ENCODE results near the gene VSIR.

VSIR gene

DNA sequence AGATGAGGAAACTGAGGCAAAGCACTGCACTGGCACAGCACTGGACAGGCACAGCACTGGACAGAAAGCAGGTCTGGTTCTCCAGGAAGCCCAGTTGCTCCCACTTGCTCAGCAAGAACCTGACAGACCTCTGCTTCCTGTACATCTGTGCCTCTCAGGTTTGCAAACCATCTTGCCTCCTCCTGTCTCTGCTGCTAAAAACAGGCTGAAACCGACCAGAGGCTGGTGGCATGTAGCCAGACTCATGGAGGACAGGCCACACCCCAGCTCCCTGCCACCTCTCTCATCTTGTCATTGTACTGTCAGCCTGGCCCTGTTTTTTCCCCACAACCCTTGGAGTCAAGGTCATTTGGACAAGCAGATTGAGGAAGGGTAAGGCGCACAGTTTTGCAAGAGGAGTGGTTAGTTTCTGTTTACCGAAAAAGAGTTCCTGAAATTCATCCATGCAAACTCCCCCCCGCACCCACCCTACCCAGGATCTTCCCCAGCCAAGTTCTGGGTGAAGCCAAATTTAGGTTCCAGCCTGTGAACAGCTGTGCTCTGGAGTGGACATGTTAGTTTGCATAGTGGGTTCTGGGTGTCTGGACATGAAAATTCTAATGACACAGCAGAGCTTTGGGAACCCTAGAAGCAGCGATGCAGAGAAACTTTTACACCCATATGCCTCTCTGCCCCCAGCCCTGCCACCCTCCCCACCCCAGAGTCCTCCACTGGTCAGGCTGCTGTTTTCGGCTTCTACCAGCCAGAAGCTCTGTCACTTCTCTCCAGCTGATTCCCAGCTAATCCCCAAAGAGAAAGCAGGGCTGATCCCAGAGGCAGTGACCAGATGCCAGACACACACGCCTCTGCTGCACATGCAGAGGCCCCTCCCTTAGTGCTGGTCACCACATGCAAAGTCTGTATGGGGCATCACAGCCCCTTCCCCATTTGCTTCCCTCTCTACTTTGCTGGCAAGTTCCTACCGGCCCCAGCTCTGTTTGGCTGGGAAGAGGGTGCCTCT, 45.3 kb downstream of the VSIR start:
- Mint-ChIP-seq H3K4me1 (peaks cover 95% of the 10 kb centered on the region), H3K36me3 (peaks cover 7% of the 10 kb centered on the region), H3K9me3 (no peaks in the 10 kb centered on the region), H3K4me3 (peak overlapping the region; percentile 67), H3K27ac (peak overlapping the region; percentile 96)
- ATAC-seq, result peak; percentile 49
- DNase-seq (ENCODE audit: low spot score in 2 of 2), result peak in 1 of 2 donors; percentile 72

DNA sequence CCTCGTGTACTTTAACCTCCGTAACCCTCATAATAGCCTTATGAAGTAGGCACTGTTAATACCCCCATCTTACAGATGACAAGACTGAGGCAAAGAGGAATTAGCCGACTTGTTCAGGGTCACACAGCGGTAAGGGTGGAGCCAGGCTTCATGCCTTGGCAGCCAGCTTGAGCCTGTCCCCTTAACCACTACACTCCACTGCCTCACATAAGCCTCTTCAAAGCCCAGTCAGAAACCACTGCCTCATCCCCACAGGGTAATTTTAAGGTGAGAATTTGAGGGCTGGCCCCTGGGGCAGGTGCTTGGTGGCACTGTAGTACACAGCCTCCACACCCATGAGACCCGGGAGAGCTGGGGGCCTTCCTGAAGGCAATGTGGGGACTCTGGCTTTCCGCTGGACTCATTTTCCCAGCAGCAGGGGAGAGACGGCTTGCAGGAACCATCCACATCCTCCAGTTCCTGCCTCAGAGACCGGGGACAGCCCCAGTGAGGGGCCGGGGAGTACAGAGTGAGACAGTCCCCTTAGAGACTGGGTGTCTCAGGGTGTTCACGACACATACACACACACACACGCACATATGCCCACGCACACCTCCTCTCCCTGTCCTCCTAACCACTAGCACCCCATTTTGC, 46.1 kb downstream of the VSIR start:
- ATAC-seq (peak; percentile 59), DNase-seq (ENCODE audit: low spot score in 2 of 2) (peak in 1 of 2 donors; percentile 75)
- Mint-ChIP-seq H3K4me1 (peaks cover 95% of the 10 kb centered on the region), H3K4me3 (peak overlapping the region; percentile 67), H3K36me3 (peaks cover 7% of the 10 kb centered on the region), H3K9me3 (no peaks in the 10 kb centered on the region), H3K27ac (peak overlapping the region; percentile 96)

- peak overlapping the region; percentile 67 for H3K4me3 Mint-ChIP-seq
- peak in 1 of 2 donors; percentile 64 for DNase-seq (ENCODE audit: low spot score in 2 of 2)
- H3K4me1 Mint-ChIP-seq, result peaks cover 95% of the 10 kb centered on the region
- ATAC-seq, result peak; percentile 52
- H3K27ac Mint-ChIP-seq, result peak overlapping the region; percentile 96
- no peaks in the 10 kb centered on the region for H3K9me3 Mint-ChIP-seq
- H3K36me3 Mint-ChIP-seq, result peaks cover 7% of the 10 kb centered on the region
These were observed 46.7 kb downstream of the VSIR start for GRCh38 chr10:71726580-71727104.

DNA sequence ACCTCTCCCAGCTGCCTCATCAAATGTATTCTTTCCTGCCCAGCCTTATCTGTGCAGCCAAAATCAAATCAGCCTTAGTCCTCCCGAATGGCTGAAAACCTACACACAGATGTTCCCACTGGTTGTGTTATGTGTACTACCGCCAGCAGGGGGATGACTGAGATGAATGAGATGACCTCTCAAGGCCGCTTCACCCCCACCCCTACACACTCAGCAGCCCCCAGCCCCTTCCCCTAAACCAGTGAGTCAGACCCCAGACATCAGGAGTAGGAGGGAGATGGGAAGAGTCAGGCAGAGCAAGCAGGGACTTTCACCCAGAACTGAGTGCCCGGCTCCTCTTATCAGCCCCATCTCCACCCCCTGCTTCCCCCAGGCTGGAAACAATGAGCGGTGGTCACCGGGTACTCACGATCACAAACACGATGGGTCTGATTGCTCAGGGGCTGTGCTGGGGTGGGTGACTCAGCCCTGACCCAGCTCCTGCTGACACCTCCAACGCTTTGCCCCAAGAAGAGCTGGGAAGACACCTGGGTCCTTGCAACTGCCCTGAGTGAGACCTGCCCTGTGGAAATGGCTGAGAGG, 47.2 kb downstream of the VSIR start:
- peaks cover 7% of the 10 kb centered on the region for H3K36me3 Mint-ChIP-seq
- no peaks in the 10 kb centered on the region for H3K9me3 Mint-ChIP-seq
- peak overlapping the region; percentile 67 for H3K4me3 Mint-ChIP-seq
- DNase-seq (ENCODE audit: low spot score in 2 of 2), result peak; percentile 61 to 85
- peak overlapping the region; percentile 96 for H3K27ac Mint-ChIP-seq
- ATAC-seq, result peak; percentile 84
- H3K4me1 Mint-ChIP-seq, result peaks cover 94% of the 10 kb centered on the region

DNA sequence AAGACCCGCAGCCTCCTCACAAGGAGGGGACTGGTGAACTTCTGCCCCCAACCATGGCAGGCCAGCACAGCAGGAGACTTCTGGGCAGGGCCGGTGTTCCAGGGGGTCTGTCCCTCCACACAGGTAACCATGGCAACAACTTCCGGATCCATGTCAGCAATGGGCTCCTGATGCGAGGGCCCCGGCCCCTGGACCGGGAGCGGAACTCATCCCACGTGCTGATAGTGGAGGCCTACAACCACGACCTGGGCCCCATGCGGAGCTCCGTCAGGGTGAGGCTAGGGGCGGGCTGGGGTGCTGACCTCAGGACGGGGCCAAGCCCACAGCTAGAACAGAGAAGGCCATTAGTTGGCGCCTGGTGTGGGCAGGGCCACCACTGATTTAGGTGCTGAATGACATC, 48.1 kb downstream of the VSIR start:
- no peak for ATAC-seq
- DNase-seq (ENCODE audit: low spot score in 2 of 2), result no peak
- H3K9me3 Mint-ChIP-seq, result no peaks in the 10 kb centered on the region
- peak overlapping the region; percentile 96 for H3K27ac Mint-ChIP-seq
- H3K36me3 Mint-ChIP-seq, result peaks cover 7% of the 10 kb centered on the region
- peak overlapping the region; percentile 67 for H3K4me3 Mint-ChIP-seq
- peaks cover 91% of the 10 kb centered on the region for H3K4me1 Mint-ChIP-seq

GRCh38 chr10:71724539-71724938, 48.8 kb downstream of the VSIR start:
- Mint-ChIP-seq H3K4me1 (peaks cover 89% of the 10 kb centered on the region), H3K4me3 (no peak overlapping the region), H3K9me3 (no peaks in the 10 kb centered on the region), H3K27ac (peak overlapping the region; percentile 96), H3K36me3 (peaks cover 7% of the 10 kb centered on the region)
- DNase-seq (ENCODE audit: low spot score in 2 of 2), result no peak
- ATAC-seq, result no peak

DNA sequence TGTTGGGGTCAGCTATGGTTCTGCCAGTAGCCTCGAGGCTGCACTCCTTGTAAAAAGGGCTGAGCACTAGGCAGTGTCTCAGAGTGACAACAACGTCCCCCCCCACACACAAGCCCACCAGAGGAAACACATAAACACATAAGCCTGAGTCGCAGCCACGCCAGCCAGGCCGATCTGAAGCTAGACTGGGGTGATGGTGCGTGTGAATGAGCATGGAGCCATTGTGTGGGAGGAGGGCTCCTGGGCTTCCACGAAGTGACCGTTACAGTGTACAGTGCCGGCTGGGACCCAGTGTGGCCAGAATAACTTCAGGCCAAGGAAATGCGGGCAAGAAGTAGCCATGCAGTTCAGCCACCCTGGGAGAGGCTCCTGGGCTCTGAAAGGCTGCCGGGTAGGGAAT, 50.0 kb downstream of the VSIR start:
- no peaks in the 10 kb centered on the region for H3K9me3 Mint-ChIP-seq
- DNase-seq (ENCODE audit: low spot score in 2 of 2), result no peak
- peak overlapping the region; percentile 8 for H3K4me3 Mint-ChIP-seq
- peaks cover 79% of the 10 kb centered on the region for H3K4me1 Mint-ChIP-seq
- H3K36me3 Mint-ChIP-seq, result peaks cover 7% of the 10 kb centered on the region
- no peak for ATAC-seq
- H3K27ac Mint-ChIP-seq, result peak overlapping the region; percentile 96

DNA sequence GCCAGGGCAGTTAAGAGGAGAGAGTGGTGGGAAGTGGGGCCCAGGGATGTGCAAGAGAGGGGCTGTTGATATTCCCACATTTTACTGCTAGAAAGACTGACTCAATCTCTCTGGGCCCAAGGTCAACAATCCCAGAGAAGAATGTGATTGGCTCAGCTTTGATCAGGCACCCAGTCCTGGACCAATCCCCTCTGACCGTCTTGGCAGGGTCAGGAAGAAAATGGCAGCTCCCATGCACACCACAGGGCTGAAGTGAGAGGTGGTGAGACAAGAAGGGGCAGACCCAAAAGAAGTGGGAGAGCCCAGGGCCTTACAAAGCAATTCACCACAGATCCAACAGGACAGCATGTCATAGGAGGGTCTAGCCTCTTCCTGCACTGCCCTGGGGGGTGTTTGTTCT, 50.5 kb downstream of the VSIR start:
- Mint-ChIP-seq H3K4me3 (no peak overlapping the region), H3K27ac (peak overlapping the region; percentile 96), H3K9me3 (no peaks in the 10 kb centered on the region), H3K36me3 (peaks cover 7% of the 10 kb centered on the region), H3K4me1 (peaks cover 74% of the 10 kb centered on the region)
- no peak for ATAC-seq
- no peak for DNase-seq (ENCODE audit: low spot score in 2 of 2)

DNA sequence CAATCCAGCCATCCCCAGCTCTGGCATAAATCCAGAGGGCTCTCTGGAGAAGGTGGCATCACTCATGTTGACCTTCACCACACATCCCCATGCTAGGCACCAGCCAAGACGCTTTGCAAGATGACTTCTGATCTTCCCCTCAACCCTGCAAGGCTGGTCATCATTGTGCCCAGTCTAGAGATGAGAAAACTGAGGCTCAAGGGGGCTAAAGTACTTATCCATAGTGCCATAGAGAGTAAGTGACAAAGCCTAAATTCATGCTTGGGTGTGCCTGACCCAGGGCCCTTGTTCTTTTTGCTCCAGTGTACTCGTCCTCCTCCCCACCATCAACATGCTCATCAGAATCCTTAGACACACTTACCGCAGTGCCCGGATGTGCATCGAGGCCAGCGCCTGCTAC, 52.0 kb downstream of the VSIR start:
- ATAC-seq (no peak), DNase-seq (ENCODE audit: low spot score in 2 of 2) (no peak)
- Mint-ChIP-seq H3K36me3 (peaks cover 4% of the 10 kb centered on the region), H3K9me3 (no peaks in the 10 kb centered on the region), H3K4me1 (peaks cover 60% of the 10 kb centered on the region), H3K27ac (peak overlapping the region; percentile 96), H3K4me3 (no peak overlapping the region)

DNA sequence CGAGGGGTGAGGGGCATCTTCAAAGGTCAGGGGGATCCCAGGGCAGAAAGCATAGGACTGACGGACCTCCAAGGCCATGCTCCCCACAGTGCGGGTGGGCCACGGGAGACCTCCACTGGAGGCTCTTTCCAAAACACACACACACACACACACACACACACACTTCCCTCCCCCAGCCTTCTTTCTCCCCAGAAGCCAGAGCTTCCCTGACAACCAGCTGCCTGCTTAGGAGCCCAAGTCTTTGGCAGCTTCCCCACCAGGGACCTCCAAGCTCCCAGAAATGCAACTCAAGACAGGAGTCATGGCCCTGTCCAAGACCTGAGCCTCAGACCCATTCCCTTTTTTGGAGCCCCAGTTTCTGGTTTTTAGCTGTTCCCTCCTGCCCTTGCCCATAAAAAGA, 53.0 kb downstream of the VSIR start:
- H3K9me3 Mint-ChIP-seq, result no peaks in the 10 kb centered on the region
- DNase-seq (ENCODE audit: low spot score in 2 of 2) (no peak), ATAC-seq (no peak)

DNA sequence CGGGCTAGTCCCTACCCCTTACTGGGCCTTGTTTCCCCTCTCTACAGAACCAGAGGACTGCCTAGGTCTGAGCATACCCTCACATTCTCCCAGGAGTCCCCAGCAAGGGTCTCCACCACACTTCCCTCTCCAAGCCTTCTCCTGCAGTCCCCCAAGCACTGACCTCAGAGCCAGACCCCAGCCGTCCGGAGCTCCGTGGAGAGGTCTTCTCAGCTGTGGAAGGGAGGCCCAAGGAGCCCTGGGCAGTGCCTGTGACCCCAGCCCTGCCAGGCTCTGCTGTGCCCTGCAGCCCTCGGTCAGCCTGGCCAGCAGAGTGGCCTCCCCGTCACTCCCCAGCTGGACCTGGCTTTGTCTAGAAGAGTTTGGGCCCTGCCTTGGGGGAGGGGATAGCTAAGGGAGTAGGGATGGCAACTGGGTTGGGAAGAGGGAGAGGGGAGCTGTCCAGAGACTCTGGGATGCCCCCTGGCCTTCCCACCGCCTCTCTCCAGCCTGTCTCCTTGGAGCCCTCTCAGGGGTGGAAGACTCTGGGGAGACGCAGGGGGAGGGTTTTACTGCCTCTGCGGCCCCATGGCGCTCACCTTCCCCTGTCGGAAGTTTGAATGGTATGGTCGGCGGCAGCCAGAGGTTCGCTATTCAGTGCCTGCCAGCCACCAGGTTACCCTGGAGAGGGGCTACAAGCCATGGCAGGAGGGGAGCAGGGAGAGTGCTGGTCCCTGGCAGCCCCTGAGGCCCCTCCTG, 53.7 kb downstream of the VSIR start, which contains the start of gene C10orf105:
Gene C10orf105, minus strand, starts transcription at position 315 of the 738 bp plus-strand sequence. CDS start 3,441 bp downstream, outside the sequence.
- no peak within 1 kb of the TSS for H3K4me3 Mint-ChIP-seq
- H3K4me1 Mint-ChIP-seq, result peaks cover 60% of the 10 kb centered on the region
- H3K9me3 Mint-ChIP-seq, result no peaks in the 10 kb centered on the region
- ATAC-seq (no peak), DNase-seq (ENCODE audit: low spot score in 2 of 2) (no peak)
- H3K36me3 Mint-ChIP-seq, result no peaks in the 10 kb centered on the region
- H3K27ac Mint-ChIP-seq, result peak within 1 kb of the TSS; percentile 48

More for the DNA sequence above, 53.0 kb downstream of the VSIR start:
- no peak overlapping the region for H3K4me3 Mint-ChIP-seq
- H3K36me3 Mint-ChIP-seq, result no peaks in the 10 kb centered on the region
- H3K27ac Mint-ChIP-seq, result peak overlapping the region; percentile 48
- peaks cover 60% of the 10 kb centered on the region for H3K4me1 Mint-ChIP-seq

- DNase-seq (ENCODE audit: low spot score in 2 of 2), result no peak
- H3K27ac Mint-ChIP-seq, result peak overlapping the region; percentile 48
These were observed 54.3 kb downstream of the VSIR start for GRCh38 chr10:71719042-71719441.

GRCh38 chr10:71718165-71718698, 55.1 kb downstream of the VSIR start:
- Mint-ChIP-seq H3K4me1 (peaks cover 60% of the 10 kb centered on the region), H3K9me3 (no peaks in the 10 kb centered on the region), H3K36me3 (no peaks in the 10 kb centered on the region), H3K27ac (no peak overlapping the region), H3K4me3 (no peak overlapping the region)
- ATAC-seq (no peak), DNase-seq (ENCODE audit: low spot score in 2 of 2) (no peak)

More at GRCh38 chr10:71719042-71719441, 54.3 kb downstream of the VSIR start:
- Mint-ChIP-seq H3K4me3 (no peak overlapping the region), H3K9me3 (no peaks in the 10 kb centered on the region), H3K36me3 (no peaks in the 10 kb centered on the region), H3K4me1 (peaks cover 60% of the 10 kb centered on the region)
- no peak for ATAC-seq

DNA sequence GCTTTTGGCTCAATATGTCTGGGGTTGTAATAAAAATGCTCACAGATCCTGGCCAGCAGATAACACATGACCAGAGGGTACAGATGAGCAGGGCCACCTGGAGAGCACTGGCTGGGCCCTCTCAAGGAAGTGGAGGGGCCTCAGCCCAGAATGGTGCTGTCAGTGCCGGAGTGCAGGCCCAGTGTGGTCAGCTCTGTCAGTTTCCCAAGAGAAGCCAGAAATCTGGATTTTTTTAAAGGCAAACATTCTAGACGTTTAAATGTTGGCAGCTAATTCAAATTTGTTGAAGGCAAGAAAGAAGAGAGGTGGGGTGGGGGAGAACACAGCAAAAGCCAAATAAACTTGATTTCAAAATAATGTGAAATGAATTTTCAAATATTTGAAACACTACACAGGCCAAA, 55.8 kb downstream of the VSIR start:
- H3K36me3 Mint-ChIP-seq, result no peaks in the 10 kb centered on the region
- no peaks in the 10 kb centered on the region for H3K9me3 Mint-ChIP-seq
- no peak for DNase-seq (ENCODE audit: low spot score in 2 of 2)
- no peak for ATAC-seq
- H3K27ac Mint-ChIP-seq, result peak overlapping the region; percentile 100
- H3K4me3 Mint-ChIP-seq, result no peak overlapping the region
- H3K4me1 Mint-ChIP-seq, result peaks cover 60% of the 10 kb centered on the region
